ENCODE data around the gene ZDHHC15. TPM values are rescaled to one million over a fixed set of nuclear protein-coding genes. Genes with fewer than 3 reads are reported as not detected.
"Not testable (repeated sequence)": the region's sequence is repeated elsewhere in the genome, so short reads cannot be mapped to it uniquely, and the experiment has no call there.

Gene ZDHHC15, protein sequence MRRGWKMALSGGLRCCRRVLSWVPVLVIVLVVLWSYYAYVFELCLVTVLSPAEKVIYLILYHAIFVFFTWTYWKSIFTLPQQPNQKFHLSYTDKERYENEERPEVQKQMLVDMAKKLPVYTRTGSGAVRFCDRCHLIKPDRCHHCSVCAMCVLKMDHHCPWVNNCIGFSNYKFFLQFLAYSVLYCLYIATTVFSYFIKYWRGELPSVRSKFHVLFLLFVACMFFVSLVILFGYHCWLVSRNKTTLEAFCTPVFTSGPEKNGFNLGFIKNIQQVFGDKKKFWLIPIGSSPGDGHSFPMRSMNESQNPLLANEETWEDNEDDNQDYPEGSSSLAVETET
- 2.8 TPM for total RNA-seq
- long read RNA-seq, full-length matches to known transcripts, result 5 of 7 reads
- long read RNA-seq, partial matches to known transcripts, result 0 of 7 reads
- long read RNA-seq, other reads (novel, unspliced or antisense), result 2 of 7 reads

DNA sequence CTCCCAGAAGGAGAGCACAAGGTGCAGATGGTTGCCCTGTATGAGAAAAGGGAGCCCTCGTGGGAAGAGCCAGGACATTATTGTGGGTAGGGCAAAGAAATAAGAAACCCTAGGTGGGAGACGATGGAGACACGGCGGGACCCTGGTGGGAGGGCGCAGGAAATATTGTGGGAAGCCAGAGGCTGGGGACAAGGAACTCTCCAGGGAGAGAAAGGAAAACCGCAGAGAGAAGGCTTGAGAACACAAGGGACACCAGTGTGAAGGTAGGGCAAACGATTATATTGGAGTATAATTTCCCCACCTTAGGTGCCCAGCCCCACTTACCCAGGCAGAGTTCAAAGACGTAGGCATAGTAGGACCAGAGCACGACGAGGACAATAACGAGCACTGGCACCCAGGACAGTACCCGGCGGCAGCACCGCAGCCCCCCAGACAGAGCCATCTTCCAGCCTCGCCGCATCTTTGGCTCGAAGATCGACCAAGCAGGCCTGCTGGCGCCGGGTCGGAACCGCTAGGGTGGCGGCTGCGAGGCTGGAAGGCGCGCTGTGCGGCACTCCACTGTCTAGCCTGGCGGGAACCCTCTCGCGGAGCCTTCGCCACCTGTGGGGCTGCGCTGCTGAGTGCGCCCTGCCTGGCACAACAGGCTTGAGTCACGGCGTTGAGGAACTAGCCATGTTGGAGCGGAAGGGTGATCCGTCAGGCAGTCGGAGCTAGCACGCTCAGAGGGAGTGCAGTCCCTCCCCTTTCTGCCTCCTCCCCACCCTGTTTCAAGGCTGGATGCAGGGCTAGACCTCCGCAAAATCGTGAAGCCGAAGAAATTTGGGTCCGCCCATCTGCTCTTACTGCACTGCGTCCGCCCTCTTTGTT is at the start of gene ZDHHC15:
ZDHHC15 (minus strand) TSS at position 473 of the 867 bp plus-strand sequence; CDS start at position 460, 13 bp downstream.
- intact Hi-C loops (cut with DNase I), result no loop called here
- ATAC-seq (ENCODE audit: poor library complexity) (peak; percentile 98), DNase-seq (peak; percentile 71)

DNA sequence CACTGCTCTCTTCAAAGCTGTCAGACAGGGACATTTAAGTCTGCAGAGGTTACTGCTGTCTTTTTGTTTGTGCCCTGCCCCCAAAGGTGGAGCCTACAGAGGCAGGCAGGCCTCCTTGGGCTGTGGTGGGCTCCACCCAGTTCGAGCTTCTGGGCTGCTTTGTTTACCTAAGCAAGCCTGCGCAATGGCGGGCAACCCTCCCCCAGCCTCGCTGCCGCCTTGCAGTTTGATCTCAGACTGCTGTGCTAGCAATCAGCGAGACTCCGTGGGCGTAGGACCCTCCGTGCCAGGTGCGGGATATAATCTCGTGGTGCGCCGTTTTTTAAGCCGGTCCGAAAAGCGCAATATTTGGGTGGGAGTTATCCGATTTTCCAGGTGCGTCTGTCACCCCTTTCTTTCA is 37.7 kb upstream of the ZDHHC15 start:
- DNase-seq; intact Hi-C loops (cut with DNase I); ATAC-seq (ENCODE audit: poor library complexity): not testable (repeated sequence)

DNA sequence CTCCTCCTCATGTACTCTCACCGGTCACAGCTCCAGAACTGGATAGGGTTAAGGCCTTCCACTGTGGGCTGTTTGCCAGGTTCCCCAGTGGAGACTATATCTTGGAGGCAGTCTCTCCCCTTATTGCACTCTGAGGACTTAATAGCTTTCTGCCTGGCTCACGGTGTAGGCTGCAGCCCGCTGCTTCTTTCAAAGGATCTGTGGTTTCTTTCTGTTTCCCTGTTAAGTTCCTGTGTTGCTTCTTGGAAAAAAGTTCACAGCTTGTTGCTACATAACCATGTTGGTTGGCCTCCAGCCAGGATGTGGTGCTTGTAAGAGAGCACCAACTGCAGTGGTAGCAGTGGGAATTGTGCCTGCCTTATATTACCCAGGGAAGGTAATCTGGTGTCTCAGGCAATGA is 24.9 kb upstream of the ZDHHC15 start:
- intact Hi-C loops (cut with DNase I), result no loop called here

DNA sequence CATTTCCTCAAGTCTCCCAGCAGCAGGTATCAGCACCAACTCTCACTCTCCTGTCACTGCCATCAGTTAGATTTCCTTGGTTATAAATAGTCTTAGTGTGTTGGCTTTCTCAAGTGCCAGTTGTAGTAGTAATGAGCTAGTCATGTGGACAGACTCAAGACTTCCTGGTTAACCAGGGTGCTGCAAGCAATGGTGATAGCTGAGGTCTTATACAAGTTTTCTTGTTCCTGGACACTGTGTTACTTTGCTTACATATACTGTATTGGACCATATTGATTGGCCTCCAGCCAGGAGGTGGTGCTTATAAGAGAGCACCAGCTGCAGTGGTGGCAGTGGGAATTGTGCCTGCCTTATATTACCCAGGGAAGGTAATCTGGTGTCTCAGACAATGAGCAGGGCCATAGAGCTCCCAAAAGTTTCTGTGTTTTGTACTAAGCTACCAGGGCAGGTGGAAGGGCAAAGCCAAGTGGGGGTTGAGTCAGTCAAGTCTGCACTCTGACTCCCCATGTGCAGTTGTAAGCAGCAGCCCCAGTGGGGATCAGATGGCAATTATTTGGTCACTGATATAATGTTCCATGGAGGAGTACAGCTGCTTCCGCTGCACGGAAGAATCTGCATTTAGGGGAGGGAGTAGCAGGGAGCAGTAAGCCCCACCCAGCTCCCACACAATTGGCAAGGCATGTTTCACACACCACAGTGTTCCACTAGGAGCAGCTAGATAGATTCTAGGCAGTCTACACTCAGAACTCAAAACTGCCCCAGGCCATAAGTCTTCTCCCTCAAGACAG is 24.1 kb upstream of the ZDHHC15 start:
- no peak for DNase-seq
- intact Hi-C loops (cut with DNase I), result no loop called here
- ATAC-seq (ENCODE audit: poor library complexity), result peak; percentile 46

More for the DNA sequence above, 24.9 kb upstream of the ZDHHC15 start:
- ATAC-seq (ENCODE audit: poor library complexity) (peak; percentile 84), DNase-seq (peak; percentile 63)

DNA sequence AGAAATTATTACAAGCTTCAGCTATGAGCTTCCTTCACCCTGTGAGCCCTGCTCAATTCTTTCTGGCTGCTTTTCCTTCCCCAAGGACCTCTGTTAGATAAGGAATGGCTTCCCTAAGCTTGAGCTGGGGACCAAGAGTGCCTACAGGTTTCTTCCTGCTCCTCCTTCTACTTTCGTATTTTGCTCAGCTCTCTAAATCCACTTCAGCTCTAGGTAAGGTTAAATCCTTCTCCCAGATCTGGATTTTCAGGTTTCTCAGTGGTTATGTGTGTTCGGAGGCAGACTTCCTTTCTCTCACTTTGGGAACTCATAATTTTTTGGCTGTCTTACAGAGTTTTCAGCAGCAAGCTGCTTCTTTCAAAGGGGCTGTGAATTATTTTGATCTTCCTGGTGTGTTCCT is 21.9 kb upstream of the ZDHHC15 start:
- no peak for DNase-seq

DNA sequence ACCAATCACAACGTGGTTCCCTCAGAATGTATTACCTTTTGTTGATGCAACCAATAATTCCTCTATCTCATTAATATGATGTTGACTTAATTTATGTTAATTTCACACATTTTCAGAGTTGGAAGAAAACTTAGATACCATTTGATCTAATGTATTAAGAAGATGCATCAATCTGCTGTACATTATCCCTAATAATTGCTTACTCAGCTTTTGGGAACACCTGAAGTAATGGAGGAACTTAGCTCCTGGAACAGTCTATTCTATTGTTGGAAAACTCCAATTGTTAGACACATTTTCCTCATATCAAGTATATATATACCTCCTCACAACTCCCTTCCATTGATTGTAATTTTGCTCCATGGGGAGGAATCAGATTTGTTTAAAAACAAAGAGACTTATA is 38.9 kb downstream of the ZDHHC15 start:
- no peak for ATAC-seq (ENCODE audit: poor library complexity)
- no peak for DNase-seq
- intact Hi-C loops (cut with DNase I), result no loop called here

More for the DNA sequence above, 21.9 kb upstream of the ZDHHC15 start:
- intact Hi-C loops (cut with DNase I), result no loop called here
- no peak for ATAC-seq (ENCODE audit: poor library complexity)

DNA sequence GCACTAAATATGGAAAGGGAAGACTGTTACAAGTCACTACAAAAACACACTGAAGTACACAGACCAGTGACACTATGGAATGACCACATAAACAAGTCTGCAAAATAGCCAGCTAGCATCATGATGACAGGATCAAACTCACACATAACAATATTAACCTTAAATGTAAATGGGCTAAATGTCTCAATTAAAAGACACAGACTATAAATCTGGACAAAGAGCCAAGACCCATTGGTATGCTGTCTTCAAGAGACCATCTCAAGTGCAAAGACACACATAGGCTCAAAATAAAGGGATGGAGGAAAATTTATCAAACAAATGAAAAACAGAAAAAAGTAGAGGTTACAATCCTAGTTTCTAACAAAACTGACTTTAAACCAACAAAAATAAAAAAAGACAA is 61.1 kb downstream of the ZDHHC15 start:
- ATAC-seq (ENCODE audit: poor library complexity); DNase-seq; intact Hi-C loops (cut with DNase I): not testable (repeated sequence)

DNA sequence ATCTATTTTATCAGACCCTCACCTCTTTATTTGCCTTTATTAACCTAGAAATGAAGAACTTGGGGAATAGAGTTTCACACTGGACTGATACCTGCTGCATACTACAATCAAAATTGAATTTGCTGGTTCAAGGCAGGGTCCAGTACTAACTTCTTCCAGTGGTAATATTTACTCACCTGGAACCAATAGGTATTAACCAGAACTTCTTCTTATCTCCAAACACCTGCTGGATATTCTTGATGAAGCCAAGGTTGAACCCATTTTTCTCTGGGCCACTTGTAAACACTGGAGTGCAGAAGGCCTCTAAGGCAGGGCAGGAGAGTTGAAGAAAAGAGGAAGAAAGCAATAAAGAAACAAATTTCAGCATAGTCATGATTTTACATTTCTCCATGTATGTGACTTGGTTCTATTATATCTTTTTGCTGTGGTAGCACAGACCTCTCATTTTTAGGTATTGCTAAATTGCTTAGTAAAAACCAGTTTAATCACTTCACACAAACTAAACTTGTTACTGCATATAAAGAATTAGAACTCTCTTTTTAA is 101.1 kb downstream of the ZDHHC15 start:
- intact Hi-C loops (cut with DNase I), result no loop called here
- ATAC-seq (ENCODE audit: poor library complexity), result no peak
- no peak for DNase-seq

DNA sequence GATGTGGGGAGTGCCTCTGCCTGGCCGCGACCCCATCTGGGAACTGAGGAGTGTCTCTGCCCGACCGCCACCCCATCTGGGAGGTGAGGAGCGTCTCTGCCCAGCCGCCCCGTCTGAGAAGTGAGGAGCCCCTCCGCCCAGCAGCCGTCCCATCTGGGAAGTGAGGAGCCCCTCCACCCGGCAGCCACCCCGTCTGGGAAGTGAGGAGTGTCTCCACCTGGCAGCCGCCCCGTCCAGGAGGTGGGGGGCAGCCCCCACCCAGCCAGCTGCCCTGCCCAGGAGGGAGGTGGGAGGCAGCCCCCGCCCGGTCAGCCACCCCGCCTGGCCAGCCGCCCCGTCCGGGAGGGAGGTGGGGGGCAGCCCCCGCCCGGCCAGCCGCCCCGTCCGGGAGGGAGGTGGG is 115.7 kb downstream of the ZDHHC15 start:
- DNase-seq; ATAC-seq (ENCODE audit: poor library complexity); intact Hi-C loops (cut with DNase I): not testable (repeated sequence)

DNA sequence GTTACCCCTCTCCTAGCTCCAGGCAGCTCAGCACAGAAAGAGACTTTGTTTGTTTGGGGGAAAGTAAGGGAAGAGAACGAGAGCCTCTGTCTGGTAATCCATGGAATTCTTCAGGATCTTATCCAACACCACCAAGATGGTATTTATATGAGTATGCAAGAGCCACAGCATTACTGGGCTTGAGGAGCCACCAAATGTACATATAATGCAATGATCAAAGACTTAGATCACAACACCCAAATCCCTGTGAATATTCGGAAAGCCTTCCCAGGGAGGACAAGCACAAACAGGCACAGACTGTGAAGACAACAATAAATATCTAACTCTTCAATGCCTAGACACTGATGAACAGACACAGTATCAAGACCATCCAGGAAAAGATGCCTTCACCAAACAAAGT is 132.4 kb downstream of the ZDHHC15 start:
- DNase-seq, result no peak
- ATAC-seq (ENCODE audit: poor library complexity), result no peak
- intact Hi-C loops (cut with DNase I), result no loop called here

DNA sequence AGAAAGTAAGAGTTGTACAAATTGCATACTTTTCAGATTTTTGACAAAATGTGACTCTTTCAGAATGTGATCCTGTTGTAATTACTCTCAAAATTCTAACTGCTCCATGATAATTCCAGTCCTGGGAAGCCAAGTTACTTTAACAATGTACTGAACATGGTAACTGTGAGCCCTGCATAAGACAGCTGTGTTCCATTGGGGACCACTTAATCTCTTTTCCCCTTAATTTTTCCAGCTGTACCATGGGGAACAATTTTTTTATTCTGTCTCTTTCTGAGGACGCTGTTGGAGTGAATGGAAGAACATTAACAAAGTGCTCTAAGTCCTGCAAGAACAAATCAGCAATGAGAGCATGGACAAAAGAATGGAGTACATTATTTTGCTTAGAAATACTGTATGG is 153.1 kb downstream of the ZDHHC15 start:
- DNase-seq, result no peak
- ATAC-seq (ENCODE audit: poor library complexity), result no peak
- intact Hi-C loops (cut with DNase I), result no loop called here

DNA sequence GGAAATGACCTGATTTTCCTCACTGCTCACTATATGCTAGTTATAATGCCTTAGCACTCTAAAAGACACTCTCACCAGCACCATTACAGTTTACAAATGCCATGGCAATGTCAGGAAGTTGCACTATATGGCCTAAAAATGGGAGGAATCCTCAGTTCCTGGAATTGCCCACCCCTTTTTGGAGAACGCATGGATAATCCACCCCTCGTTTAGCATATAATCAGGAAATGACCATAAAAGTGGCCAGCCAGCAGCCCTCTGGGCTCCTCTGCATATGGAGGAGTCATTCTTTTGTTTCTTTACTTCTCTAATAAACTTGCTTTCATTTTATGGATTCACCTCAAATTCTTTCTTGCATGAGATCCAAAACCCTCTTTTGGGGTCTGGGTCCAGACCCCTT is 156.0 kb downstream of the ZDHHC15 start:
- intact Hi-C loops (cut with DNase I), result no loop called here
- no peak for DNase-seq
- no peak for ATAC-seq (ENCODE audit: poor library complexity)

DNA sequence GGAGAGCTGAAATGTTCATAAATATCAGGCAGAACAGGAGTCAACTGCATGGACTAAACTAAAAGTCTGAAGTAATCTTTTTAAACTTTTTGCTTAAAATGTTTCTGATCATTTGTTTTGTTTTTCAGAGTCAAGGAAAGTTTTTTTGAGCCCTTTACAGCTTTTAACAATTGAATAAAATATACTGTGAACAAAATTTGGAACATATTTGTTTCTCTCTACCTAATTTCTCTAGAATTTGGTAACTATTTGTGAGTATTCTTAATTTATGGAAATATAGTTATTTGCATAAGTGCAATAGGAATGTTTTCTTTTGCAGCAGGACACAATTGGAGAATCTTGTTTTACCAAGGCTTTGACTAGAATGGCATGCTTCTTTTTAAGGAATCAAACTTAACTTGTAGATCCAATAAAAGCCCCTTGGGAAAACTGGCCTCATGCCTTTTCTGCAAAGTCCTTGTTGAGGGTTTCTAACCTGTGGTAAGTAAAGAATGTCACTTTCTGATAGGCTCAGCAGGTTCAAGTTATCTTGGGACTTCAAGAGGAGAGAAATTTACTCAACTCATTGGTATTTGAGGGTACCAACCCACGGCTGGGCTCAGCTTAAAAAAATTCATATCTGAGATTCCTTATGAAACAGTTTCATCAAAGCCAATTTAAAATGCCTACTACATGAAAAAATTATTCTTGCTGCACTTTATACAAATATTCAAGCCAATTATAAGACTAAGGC is 157.4 kb downstream of the ZDHHC15 start:
- intact Hi-C loops (cut with DNase I), result no loop called here
- DNase-seq, result no peak
- ATAC-seq (ENCODE audit: poor library complexity), result no peak

DNA sequence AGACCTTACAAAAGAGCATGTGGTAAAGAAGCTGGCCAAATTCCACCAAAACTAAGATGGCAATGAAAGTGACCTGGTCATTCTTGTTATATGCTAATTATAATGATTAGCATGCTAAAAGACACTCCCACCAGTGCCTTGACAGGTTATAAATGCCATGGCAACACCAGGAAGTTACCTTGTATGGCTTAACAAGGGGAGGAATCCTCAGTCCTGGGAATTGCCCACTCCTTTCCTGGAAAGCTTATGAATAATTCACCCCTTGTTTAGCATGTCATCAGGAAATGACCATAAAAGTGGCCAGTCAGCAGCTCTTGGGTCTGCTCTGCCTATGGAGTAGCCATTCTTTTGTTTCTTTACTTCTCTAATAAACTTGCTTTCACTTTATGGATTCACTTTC is 161.0 kb downstream of the ZDHHC15 start:
- no peak for ATAC-seq (ENCODE audit: poor library complexity)

DNA sequence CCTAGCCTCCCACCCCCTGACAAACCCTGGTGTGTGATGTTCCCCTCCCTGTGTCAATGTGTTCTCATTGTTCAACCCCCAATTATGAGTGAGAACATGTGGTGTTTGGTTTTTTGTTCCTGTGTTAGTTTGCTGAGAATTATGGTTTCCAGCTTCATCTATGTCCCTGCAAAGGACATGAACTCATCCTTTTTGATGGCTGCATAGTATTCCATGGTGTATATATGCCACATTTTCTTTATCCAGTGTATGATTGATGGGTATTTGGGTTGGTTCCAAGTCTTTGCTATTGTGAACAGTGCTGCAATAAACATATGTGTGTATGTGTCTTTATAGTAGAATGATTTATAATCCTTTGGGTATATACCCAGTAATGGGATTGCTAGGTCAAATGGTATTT is 174.2 kb downstream of the ZDHHC15 start:
- intact Hi-C loops (cut with DNase I); ATAC-seq (ENCODE audit: poor library complexity); DNase-seq: not testable (repeated sequence)

More for the DNA sequence above, 161.0 kb downstream of the ZDHHC15 start:
- no peak for DNase-seq
- intact Hi-C loops (cut with DNase I), result no loop called here

DNA sequence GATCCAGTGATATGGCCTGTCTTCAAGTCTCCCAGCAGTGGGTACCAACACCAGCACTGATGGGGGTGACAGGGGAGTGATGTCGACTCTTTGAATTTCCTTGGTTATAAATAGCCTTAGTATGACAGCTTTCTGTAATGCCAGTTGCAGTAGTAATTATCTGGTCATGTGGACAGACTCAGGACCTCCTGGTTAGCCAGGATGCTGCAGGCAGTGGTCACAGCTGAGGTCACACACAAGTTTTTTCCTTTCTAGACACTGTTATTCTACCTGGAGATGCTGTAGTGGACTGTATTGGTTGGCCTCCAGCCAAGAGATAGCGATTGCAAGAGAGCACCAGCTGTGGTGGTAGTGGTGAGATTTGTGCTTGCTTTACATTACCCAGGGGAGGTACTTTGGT is 185.3 kb downstream of the ZDHHC15 start:
- ATAC-seq (ENCODE audit: poor library complexity) (no peak), DNase-seq (no peak)
- intact Hi-C loops (cut with DNase I), result no loop called here

DNA sequence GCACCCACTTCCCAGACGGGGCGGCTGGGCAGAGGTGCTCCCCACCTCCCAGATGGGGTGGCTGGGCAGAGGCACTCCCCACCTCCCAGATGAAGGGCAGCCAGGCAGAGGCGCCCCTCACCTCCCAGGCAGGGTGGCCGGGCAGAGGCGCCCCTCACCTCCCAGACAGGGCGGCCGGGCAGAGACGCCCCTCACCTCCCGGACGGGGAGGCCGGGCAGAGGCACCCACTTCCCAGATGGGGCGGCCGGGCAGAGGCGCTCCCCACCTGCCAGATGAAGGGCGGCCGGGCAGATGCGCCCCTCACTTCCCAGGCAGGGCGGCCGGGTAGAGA is 187.7 kb downstream of the ZDHHC15 start:
- DNase-seq (no peak), ATAC-seq (ENCODE audit: poor library complexity) (no peak)
- intact Hi-C loops (cut with DNase I), result no loop called here
